ENCODE results near the gene ERCC2.

GRCh38 chr19:45382426-45382825, 12.1 kb upstream of the ERCC2 start:
- TF ChIP-seq CTCF (IDR thresholded peaks at IDR 0.05; ENCODE audit: low read depth, low read length, missing input control), result no peak
- TF ChIP-seq MAX (IDR thresholded peaks at IDR 0.05), result no peak
- TF ChIP-seq JUND (IDR thresholded peaks at IDR 0.05), result no peak
- no peak for TF ChIP-seq RXRA (IDR thresholded peaks at IDR 0.05)
- no peak for TF ChIP-seq ATF3 (IDR thresholded peaks at IDR 0.05)
- no peak for TF ChIP-seq GABPA (IDR thresholded peaks at IDR 0.05 in 1 of 2, conservative IDR thresholded peaks at IDR 0.05 in 1 of 2)
- no peak for TF ChIP-seq FOXA1 (IDR thresholded peaks at IDR 0.05)
- TF ChIP-seq HNF4G (IDR thresholded peaks at IDR 0.05), result no peak
- no peak for TF ChIP-seq RAD21 (IDR thresholded peaks at IDR 0.05)
- TF ChIP-seq REST (IDR thresholded peaks at IDR 0.05), result no peak
- TF ChIP-seq TAF1 (conservative IDR thresholded peaks at IDR 0.05), result no peak
- no peak for TF ChIP-seq YY1 (IDR thresholded peaks at IDR 0.05)

Measured in liver (tissue), 3 donors.